Measurements from ENCODE around the gene FAM114A1. TPM values are rescaled to one million over a fixed set of nuclear protein-coding genes. Genes with fewer than 3 reads are reported as not detected.

Gene FAM114A1
- total and polyA plus RNA-seq, 2 of the 8 experiments (the other 6 are each of a cell fraction or from before 2014, with no cell fraction given): 9.5 to 12.0 TPM

DNA sequence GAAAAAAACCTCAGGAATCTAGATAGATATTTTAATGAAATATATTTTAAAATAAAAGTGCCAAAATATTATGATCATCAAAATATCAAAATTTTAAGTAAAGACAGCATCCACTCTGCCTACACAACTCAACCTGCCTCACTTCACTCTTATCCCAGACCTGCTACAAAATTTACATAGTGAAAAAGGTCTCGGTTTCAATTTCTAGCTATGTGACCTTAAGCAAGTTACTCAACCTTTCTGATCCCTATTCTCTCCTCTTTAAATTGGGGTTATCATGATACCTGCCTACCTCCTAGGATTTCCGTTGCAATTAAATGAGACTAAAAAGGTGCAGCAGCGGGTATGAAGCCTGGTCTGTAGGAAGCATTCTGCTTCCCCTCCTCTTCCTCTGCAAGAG, 72.9 kb downstream of the FAM114A1 start:
- H3K9ac ChIP-seq (replicated peaks in 1 of 4; ENCODE audit: extremely low read depth in 1 of 4, low read depth in 3 of 4, low read length in 3 of 4): no peak overlapping the region
- no peaks in the 10 kb centered on the region for H3K79me2 ChIP-seq (ENCODE audit: control insufficient read depth in 1 of 2, insufficient read depth in 2 of 2, low read length in 2 of 2)
- H3K79me1 ChIP-seq (ENCODE audit: low read depth, low read length): no peaks in the 10 kb centered on the region
- WGBS, 2 experiments (ENCODE audit: extremely low coverage in 1 of 2, insufficient coverage in 1 of 2, insufficient read length in 1 of 2, insufficient replicate concordance in 2 of 2, low coverage in 1 of 2, low lambda C conversion rate in 2 of 2, missing lambda C conversion rate in 1 of 2): 87% methylated on average over 3 of the region's 3 CpGs; no CpG with 5 or more reads in 1 of the 2 experiments
- no peak overlapping the region for H3K18ac ChIP-seq (ENCODE audit: extremely low read depth, low read length)
- no peak overlapping the region for H4K91ac ChIP-seq (replicated peaks; ENCODE audit: insufficient read length, low read length)
- H2AK5ac ChIP-seq (ENCODE audit: low read depth, low read length): no peak overlapping the region
- no peak overlapping the region for H2BK15ac ChIP-seq (ENCODE audit: low read length)
- no peak for DNase-seq (ENCODE audit: low read depth in 1 of 2, low spot score in 2 of 2)
- H2BK20ac ChIP-seq (ENCODE audit: low read length): no peak overlapping the region
- no peaks in the 10 kb centered on the region for H3K9me3 ChIP-seq (ENCODE audit: insufficient read depth in 2 of 2, low read depth in 1 of 2, low read length in 1 of 2)
- H3K36me3 ChIP-seq (ENCODE audit: control insufficient read depth in 2 of 4, insufficient read depth in 4 of 4, low read length in 3 of 4): no peaks in the 10 kb centered on the region
- H3K27ac ChIP-seq (ENCODE audit: low read depth, low read length): no peak overlapping the region
- no peak for FAIRE-seq
- no peak overlapping the region for H4K5ac ChIP-seq (ENCODE audit: insufficient read length, low read depth, low read length)
- no peak overlapping the region for H2BK5ac ChIP-seq (ENCODE audit: low read depth, low read length)
- no peaks in the 10 kb centered on the region for H3K4me1 ChIP-seq (replicated peaks in 1 of 4; ENCODE audit: control insufficient read depth in 3 of 4, insufficient read depth in 4 of 4, low read length in 3 of 4)
- H2BK120ac ChIP-seq (replicated peaks; ENCODE audit: low read depth, low read length): no peak overlapping the region
- H3K4me3 ChIP-seq (ENCODE audit: extremely low read depth in 1 of 4, insufficient read depth in 2 of 4, low read depth in 3 of 4, low read length in 4 of 4): no peak overlapping the region
- H2AFZ ChIP-seq (ENCODE audit: low read length): no peak overlapping the region
- no peak overlapping the region for H3K4me2 ChIP-seq (ENCODE audit: insufficient read depth in 1 of 2, low read depth in 2 of 2, low read length in 2 of 2)
- POLR2A ChIA-PET (ENCODE audit: partially characterized antibody): no interaction called here
- no peaks in the 10 kb centered on the region for H3K27me3 ChIP-seq (replicated peaks in 1 of 4; ENCODE audit: control insufficient read depth in 3 of 4, extremely low read depth in 1 of 4, insufficient read depth in 3 of 4, low read length in 3 of 4)
- no peaks in the 10 kb centered on the region for H4K20me1 ChIP-seq (replicated peaks in 1 of 2; ENCODE audit: control insufficient read depth in 1 of 2, insufficient read depth in 2 of 2, low read length in 2 of 2)
- H2BK12ac ChIP-seq (ENCODE audit: low read depth, low read length): no peak overlapping the region
- no peak overlapping the region for H3K14ac ChIP-seq (ENCODE audit: insufficient read length)
- no peak overlapping the region for H3K23ac ChIP-seq (ENCODE audit: insufficient read length)
- CTCF ChIA-PET (ENCODE audit: partially characterized antibody): no interaction called here
- no peak overlapping the region for H3K4ac ChIP-seq (replicated peaks; ENCODE audit: insufficient read length, low read depth, low read length)
- no peaks in the 10 kb centered on the region for H3K23me2 ChIP-seq (ENCODE audit: low read depth, low read length)
- no peak overlapping the region for H4K8ac ChIP-seq (ENCODE audit: extremely low read depth, insufficient read depth, low read length)
- no peak overlapping the region for H3K56ac ChIP-seq (replicated peaks; ENCODE audit: insufficient read length, low read depth, low read length)
- TF ChIP-seq EZH2 (IDR thresholded peaks at IDR 0.05; ENCODE audit: low read depth, low read length, severe bottlenecking): no peak
- no peak for TF ChIP-seq RAD21 (IDR thresholded peaks at IDR 0.05 in 1 of 2, conservative IDR thresholded peaks at IDR 0.05 in 1 of 2; ENCODE audit: low read depth in 2 of 2, low read length in 2 of 2)
- no peak for TF ChIP-seq TBP (IDR thresholded peaks at IDR 0.05; ENCODE audit: low read depth, low read length)
- no peak for TF ChIP-seq SP1 (IDR thresholded peaks at IDR 0.05; ENCODE audit: low read depth, low read length)

Data from H1 (cell line).